H9 (cell line): Measurements from ENCODE around the gene REG1A. TPM values are rescaled to one million over a fixed set of nuclear protein-coding genes. Genes with fewer than 3 reads are reported as not detected.

Experiments
- DNase-seq: peaks from one replicate; pipeline ENCODE4 v3.0.0-alpha.2; 2017
- H2AFZ ChIP-seq: one replicate; pipeline ENCODE4 v1.6.1; 2013; ENCODE audit warnings: mild to moderate bottlenecking, low read length, control low read depth, moderate library complexity
- H2AK5ac ChIP-seq: 2 replicates; pipeline ENCODE4 v1.6.1; 2013; ENCODE audit warnings: low read length, control low read depth, mixed read lengths; ENCODE audit not compliant: insufficient read length
- H2BK120ac ChIP-seq: one replicate; pipeline ENCODE4 v1.6.1; 2013; ENCODE audit warnings: low read depth, mild to moderate bottlenecking, low read length, control low read depth, inconsistent platforms; ENCODE audit not compliant: poor library complexity, severe bottlenecking
- H2BK12ac ChIP-seq: 2 replicates; pipeline ENCODE4 v1.6.1; 2013; ENCODE audit warnings: low read length, control low read depth, mixed read lengths, low read depth; ENCODE audit not compliant: insufficient read length
- H2BK15ac ChIP-seq: 2 replicates; pipeline ENCODE4 v1.6.1; 2013; ENCODE audit warnings: low read depth, low read length, control low read depth
- H2BK20ac ChIP-seq: one replicate; pipeline ENCODE4 v1.6.1; 2013; ENCODE audit warnings: low read depth, mild to moderate bottlenecking, low read length, control low read depth, inconsistent platforms; ENCODE audit not compliant: poor library complexity, severe bottlenecking
- H2BK5ac ChIP-seq: 2 replicates; pipeline ENCODE4 v1.6.1; 2013; ENCODE audit warnings: low read length, control low read depth, mixed read lengths; ENCODE audit not compliant: insufficient read length
- H3K14ac ChIP-seq: 2 replicates; pipeline ENCODE4 v1.6.1; 2013; ENCODE audit warnings: low read length, control low read depth; ENCODE audit not compliant: insufficient read depth
- H3K18ac ChIP-seq: 2 replicates; pipeline ENCODE4 v1.6.1; 2013; ENCODE audit warnings: low read depth, mild to moderate bottlenecking, mixed read lengths, low read length, control low read depth; ENCODE audit not compliant: insufficient read length
- H3K23ac ChIP-seq: 2 replicates; pipeline ENCODE4 v1.6.1; 2013; ENCODE audit warnings: low read length, control low read depth, mixed read lengths, low read depth; ENCODE audit not compliant: insufficient read length
- H3K23me2 ChIP-seq: 2 replicates; pipeline ENCODE4 v1.6.1; 2013; ENCODE audit warnings: low read depth, mild to moderate bottlenecking, mixed read lengths, low read length, control low read depth; ENCODE audit not compliant: insufficient read length, poor library complexity, severe bottlenecking
- H3K27ac ChIP-seq: 2 replicates; pipeline ENCODE4 v1.5.1; 2013; ENCODE audit warnings: low read length, control low read depth, mixed read lengths, low read depth; ENCODE audit not compliant: insufficient read length
- H3K27me3 ChIP-seq: 2 replicates; pipeline ENCODE4 v1.6.1; 2013; ENCODE audit warnings: low read length, control low read depth, inconsistent platforms; ENCODE audit not compliant: insufficient read depth
- H3K4ac ChIP-seq: 2 replicates; pipeline ENCODE4 v1.6.1; 2013; ENCODE audit warnings: low read depth, mild to moderate bottlenecking, control low read depth, inconsistent platforms, low read length, moderate library complexity
- H3K4me1 ChIP-seq: 2 replicates; pipeline ENCODE4 v1.6.1; 2013; ENCODE audit warnings: low read length, control low read depth, inconsistent platforms; ENCODE audit not compliant: insufficient read depth
- H3K4me2 ChIP-seq: 2 replicates; pipeline ENCODE4 v1.6.1; 2013; ENCODE audit warnings: low read length, control low read depth, mixed read lengths; ENCODE audit not compliant: insufficient read length, insufficient read depth
- H3K56ac ChIP-seq: 2 replicates; pipeline ENCODE4 v1.6.1; 2013; ENCODE audit warnings: low read depth, mild to moderate bottlenecking, mixed read lengths, low read length, control low read depth; ENCODE audit not compliant: insufficient read length
- H3K79me1 ChIP-seq: 2 replicates; pipeline ENCODE4 v1.6.1; 2013; ENCODE audit warnings: low read depth, mild to moderate bottlenecking, moderate library complexity, low read length, control low read depth, inconsistent platforms; ENCODE audit not compliant: insufficient read depth, poor library complexity, severe bottlenecking
- H3K79me2 ChIP-seq: 2 replicates; pipeline ENCODE4 v1.6.1; 2013; ENCODE audit warnings: low read length, control low read depth, inconsistent platforms; ENCODE audit not compliant: insufficient read depth
- H3K9ac ChIP-seq: 2 replicates; pipeline ENCODE4 v1.6.1; 2013; ENCODE audit warnings: low read length, control low read depth, mixed read lengths; ENCODE audit not compliant: insufficient read length; ENCODE audit errors: extremely low read depth
- H3K9me3 ChIP-seq: one replicate; pipeline ENCODE4 v1.6.1; 2013; ENCODE audit warnings: low read depth, low read length, inconsistent platforms; ENCODE audit not compliant: control insufficient read depth
- H3T11ph ChIP-seq: one replicate; pipeline ENCODE4 v1.6.1; 2013; ENCODE audit warnings: mild to moderate bottlenecking, low read length, control low read depth, inconsistent platforms
- H4K20me1 ChIP-seq: one replicate; pipeline ENCODE4 v1.6.1; 2013; ENCODE audit not compliant: control insufficient read depth, insufficient read length, insufficient read depth
- H4K5ac ChIP-seq: 2 replicates; pipeline ENCODE4 v1.6.1; 2013; ENCODE audit warnings: low read depth, mild to moderate bottlenecking, mixed read lengths, low read length, control low read depth; ENCODE audit not compliant: insufficient read length
- H4K8ac ChIP-seq: replicated peaks from 2 replicates; pipeline ENCODE4 v1.6.1; 2013; ENCODE audit warnings: low read length, control low read depth, mixed read lengths, low read depth; ENCODE audit not compliant: insufficient read length
- H4K91ac ChIP-seq: 2 replicates; pipeline ENCODE4 v1.6.1; 2013; ENCODE audit warnings: low read depth, mild to moderate bottlenecking, moderate library complexity, mixed read lengths, low read length, control low read depth; ENCODE audit not compliant: insufficient read length
- H3K27ac Mint-ChIP-seq, 3 experiments: 2 replicates in 2 of 3; 3 replicates in 1 of 3; pipeline ENCODE4 v1.8.0; 2020 to 2021; ENCODE audit warnings: mixed read lengths in 3 of 3, mild to moderate bottlenecking in 1 of 3, moderate library complexity in 1 of 3
- H3K27me3 Mint-ChIP-seq: 2 replicates; pipeline ENCODE4 v1.8.0; 2021; ENCODE audit warnings: low read depth, mild to moderate bottlenecking, moderate library complexity, mixed read lengths
- H3K36me3 Mint-ChIP-seq, 3 experiments: 2 replicates in 2 of 3; 3 replicates in 1 of 3; pipeline ENCODE4 v1.8.0; 2020 to 2021; ENCODE audit warnings: low read depth in 3 of 3, mixed read lengths in 3 of 3; ENCODE audit not compliant: insufficient read depth in 1 of 3
- H3K4me1 Mint-ChIP-seq, 2 experiments: 2 replicates each; pipeline ENCODE4 v1.8.0; 2020; ENCODE audit warnings: mixed read lengths in 2 of 2
- H3K4me3 Mint-ChIP-seq, 2 experiments: 2 replicates in 1 of 2; 3 replicates in 1 of 2; pipeline ENCODE4 v1.8.0; 2020 to 2021; ENCODE audit warnings: mild to moderate bottlenecking in 2 of 2, mixed read lengths in 2 of 2, moderate library complexity in 1 of 2
- H3K9me3 Mint-ChIP-seq, 2 experiments: 2 replicates in 1 of 2; 3 replicates in 1 of 2; pipeline ENCODE4 v1.8.0; 2020; ENCODE audit warnings: mild to moderate bottlenecking in 2 of 2, mixed read lengths in 2 of 2, moderate library complexity in 1 of 2
- WGBS: extraction: QIAGEN DNeasy Blood & Tissue Kit; methylation state at CpG from one replicate; pipeline ENCODE4 v1.1.7; 2013; ENCODE audit warnings: missing lambda C conversion rate, low lambda C conversion rate, mixed read lengths; ENCODE audit not compliant: insufficient read length; ENCODE audit errors: extremely low coverage; 5-methylcytosine and 5-hydroxymethylcytosine counted together
- total RNA-seq: library from RNA; stranded (reverse); gene quantifications from 2 replicates; pipeline ENCODE4 v1.2.1, GENCODE V29; 2021
- TF ChIP-seq, protein P1 (sequence below): fragments of 200-600 bp; sonication (generic); conservative IDR thresholded peaks from 3 replicates; pipeline ENCODE4 v1.8.0; 2021; ENCODE audit warnings: antibody characterized with exemption, mild to moderate bottlenecking

The REG1A gene
- total RNA-seq, 1 experiment from 2014 or later = not detected

DNA sequence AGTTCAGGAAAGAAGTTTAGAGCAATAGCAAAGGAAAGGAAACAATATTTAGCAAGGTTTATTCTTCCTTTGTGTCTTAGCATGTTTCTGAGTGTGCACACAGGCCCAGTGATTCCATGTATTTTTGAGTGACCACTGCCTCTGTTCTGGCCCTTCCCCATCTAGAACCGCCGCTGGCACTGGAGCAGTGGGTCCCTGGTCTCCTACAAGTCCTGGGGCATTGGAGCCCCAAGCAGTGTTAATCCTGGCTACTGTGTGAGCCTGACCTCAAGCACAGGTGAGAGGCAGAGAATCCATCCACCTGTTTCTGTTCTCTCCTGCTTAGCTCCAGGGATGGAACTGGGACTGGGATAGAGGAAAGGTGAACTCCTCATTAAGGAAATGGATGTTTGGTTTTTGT, 2.4 kb downstream of the REG1A start:
- Histone ChIP-seq H2BK5ac (no peak overlapping the region), H2BK20ac (no peak overlapping the region), H3K4me2 (no peak overlapping the region), H2AK5ac (no peak overlapping the region), H3K14ac (no peak overlapping the region), H3K4ac (no peak overlapping the region), H4K91ac (no peak overlapping the region), H3K18ac (no peak overlapping the region), H3K56ac (no peak overlapping the region), H3K79me1 (no peaks in the 10 kb centered on the region), H2BK12ac (no peak overlapping the region), H2BK15ac (no peak overlapping the region), H2AFZ (no peak overlapping the region), H4K8ac (no peak overlapping the region), H3K9ac (no peak overlapping the region), H3K27ac (no peak overlapping the region), H3K23me2 (no peaks in the 10 kb centered on the region), H3K23ac (no peak overlapping the region), H4K5ac (no peak overlapping the region), H4K20me1 (no peaks in the 10 kb centered on the region), H3K9me3 (no peaks in the 10 kb centered on the region), H3K79me2 (no peaks in the 10 kb centered on the region), H3K4me1 (no peaks in the 10 kb centered on the region), H3T11ph (no peak overlapping the region), H2BK120ac (no peak overlapping the region), H3K27me3 (no peaks in the 10 kb centered on the region)
- no peak overlapping the region for H3K27ac Mint-ChIP-seq
- DNase-seq = no peak
- no peak overlapping the region for H3K4me3 Mint-ChIP-seq
- no CpG with 5 or more reads among the region's 2 CpGs for WGBS
- no peaks in the 10 kb centered on the region for H3K4me1 Mint-ChIP-seq
- TF ChIP-seq, protein P1, sequence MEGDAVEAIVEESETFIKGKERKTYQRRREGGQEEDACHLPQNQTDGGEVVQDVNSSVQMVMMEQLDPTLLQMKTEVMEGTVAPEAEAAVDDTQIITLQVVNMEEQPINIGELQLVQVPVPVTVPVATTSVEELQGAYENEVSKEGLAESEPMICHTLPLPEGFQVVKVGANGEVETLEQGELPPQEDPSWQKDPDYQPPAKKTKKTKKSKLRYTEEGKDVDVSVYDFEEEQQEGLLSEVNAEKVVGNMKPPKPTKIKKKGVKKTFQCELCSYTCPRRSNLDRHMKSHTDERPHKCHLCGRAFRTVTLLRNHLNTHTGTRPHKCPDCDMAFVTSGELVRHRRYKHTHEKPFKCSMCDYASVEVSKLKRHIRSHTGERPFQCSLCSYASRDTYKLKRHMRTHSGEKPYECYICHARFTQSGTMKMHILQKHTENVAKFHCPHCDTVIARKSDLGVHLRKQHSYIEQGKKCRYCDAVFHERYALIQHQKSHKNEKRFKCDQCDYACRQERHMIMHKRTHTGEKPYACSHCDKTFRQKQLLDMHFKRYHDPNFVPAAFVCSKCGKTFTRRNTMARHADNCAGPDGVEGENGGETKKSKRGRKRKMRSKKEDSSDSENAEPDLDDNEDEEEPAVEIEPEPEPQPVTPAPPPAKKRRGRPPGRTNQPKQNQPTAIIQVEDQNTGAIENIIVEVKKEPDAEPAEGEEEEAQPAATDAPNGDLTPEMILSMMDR = no peak
- H3K9me3 Mint-ChIP-seq = no peaks in the 10 kb centered on the region; a peak in 1 of 5 replicates
- no peaks in the 10 kb centered on the region for H3K36me3 Mint-ChIP-seq
- no peaks in the 10 kb centered on the region for H3K27me3 Mint-ChIP-seq
